A673 (cell line): Measurements from ENCODE around the gene A3GALT2. TPM values are rescaled to one million over a fixed set of nuclear protein-coding genes. Genes with fewer than 3 reads are reported as not detected.

Experiments used
- BruUV-seq: library from RNA; stranded (reverse); fragments of 400-500 nt; replicated peaks from 2 replicates; lab custom pipeline; 2021; lab: Mats Ljungman, UMichigan
- CTCF ChIA-PET: fragments of 300-600 bp; sonication (Branson Sonifier 250); formaldehyde crosslinking; loops from one replicate; lab custom pipeline; 2022; ENCODE audit warnings: antibody characterized with exemption; lab: Charles Lee
- POLR2A ChIA-PET: fragments of 300-600 bp; sonication (Branson Sonifier 250); formaldehyde crosslinking; loops from one replicate; lab custom pipeline; 2022; ENCODE audit warnings: antibody characterized with exemption; ENCODE audit not compliant: low non-redundant PET; lab: Charles Lee
- DNase-seq: peaks from one replicate; pipeline ENCODE4 v3.0.0-alpha.2; 2015; ENCODE audit warnings: low spot score
- H3K27ac ChIP-seq: fragments of 200-600 bp; sonication (generic); 2 replicates; pipeline ENCODE4 v1.5.1; 2016; ENCODE audit warnings: mixed run types, low read depth, mild to moderate bottlenecking, mixed read lengths, antibody characterized with exemption, low read length; ENCODE audit not compliant: poor library complexity, severe bottlenecking
- H3K27me3 ChIP-seq: fragments of 200-600 bp; sonication (generic); replicated peaks from 2 replicates; pipeline ENCODE4 v1.6.1; 2017; ENCODE audit warnings: mixed run types, low read depth, mild to moderate bottlenecking, mixed read lengths, antibody characterized with exemption, low read length; ENCODE audit not compliant: insufficient read depth, poor library complexity
- H3K36me3 ChIP-seq: fragments of 200-600 bp; sonication (generic); 2 replicates; pipeline ENCODE4 v1.6.1; 2016; ENCODE audit warnings: mixed run types, mild to moderate bottlenecking, mixed read lengths, antibody characterized with exemption, low read length; ENCODE audit not compliant: insufficient read depth, poor library complexity, severe bottlenecking
- H3K4me1 ChIP-seq: fragments of 200-600 bp; sonication (generic); 2 replicates; pipeline ENCODE4 v1.6.1; 2017; ENCODE audit warnings: mixed run types, mild to moderate bottlenecking, mixed read lengths, antibody characterized with exemption, low read length; ENCODE audit not compliant: insufficient read depth, poor library complexity, severe bottlenecking
- H3K4me3 ChIP-seq: fragments of 200-600 bp; sonication (generic); 2 replicates; pipeline ENCODE4 v1.5.1; 2016; ENCODE audit warnings: low read depth, mixed run types, mild to moderate bottlenecking, mixed read lengths, low read length; ENCODE audit not compliant: poor library complexity, severe bottlenecking
- H3K9me3 ChIP-seq: fragments of 200-600 bp; sonication (generic); 2 replicates; pipeline ENCODE4 v1.6.1; 2016; ENCODE audit warnings: mixed run types, low read depth, mild to moderate bottlenecking, mixed read lengths, antibody characterized with exemption, low read length; ENCODE audit not compliant: poor library complexity, severe bottlenecking
- EZH2 ChIP-seq: fragments of 200-600 bp; sonication (generic); IDR thresholded peaks from 2 replicates; pipeline ENCODE4 v1.6.1; 2017; ENCODE audit warnings: borderline replicate concordance, low read depth, mild to moderate bottlenecking, mixed read lengths, antibody characterized with exemption, low read length; ENCODE audit not compliant: poor library complexity, severe bottlenecking
- intact Hi-C: fragments of 100-400 bp; cut with micrococcal nuclease; formaldehyde crosslinking; loops from one replicate; pipeline ENCODE4 v1.10.0; 2022; ENCODE audit not compliant: unreplicated experiment
- total RNA-seq: library from RNA; stranded (reverse); gene quantifications from 2 replicates; pipeline ENCODE4 v1.2.3, GENCODE V29; 2021
- TF ChIP-seq, protein P1 (sequence below): fragments of 300-800, 200-600 bp; sonication (generic); conservative IDR thresholded peaks from 2 replicates; pipeline ENCODE4 v1.5.1; 2017; ENCODE audit warnings: low read depth, mild to moderate bottlenecking, antibody characterized with exemption, low read length, moderate library complexity, mixed read lengths

A3GALT2 gene
- total RNA-seq, 1 experiment from 2014 or later: 0.39 TPM

DNA sequence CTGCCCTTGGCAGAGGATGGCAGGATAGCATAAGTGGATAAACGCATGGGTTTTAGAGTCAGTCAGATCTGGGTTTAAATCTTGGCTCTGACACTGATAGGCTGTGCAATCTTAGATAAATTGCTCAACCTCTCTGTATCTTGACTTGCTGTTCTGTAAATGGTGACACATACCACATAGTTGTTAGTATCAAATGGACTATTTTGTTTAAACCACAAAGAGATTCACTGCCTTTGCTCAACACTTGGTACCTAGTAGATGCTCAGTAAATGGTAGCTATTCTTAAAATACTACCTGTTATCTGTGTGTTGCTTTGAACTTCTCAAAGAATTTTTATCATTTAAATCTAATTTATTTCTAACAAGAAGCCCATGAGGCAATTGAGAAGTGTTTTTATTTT, 39.5 kb upstream of the A3GALT2 start:
- TF ChIP-seq, protein P1, sequence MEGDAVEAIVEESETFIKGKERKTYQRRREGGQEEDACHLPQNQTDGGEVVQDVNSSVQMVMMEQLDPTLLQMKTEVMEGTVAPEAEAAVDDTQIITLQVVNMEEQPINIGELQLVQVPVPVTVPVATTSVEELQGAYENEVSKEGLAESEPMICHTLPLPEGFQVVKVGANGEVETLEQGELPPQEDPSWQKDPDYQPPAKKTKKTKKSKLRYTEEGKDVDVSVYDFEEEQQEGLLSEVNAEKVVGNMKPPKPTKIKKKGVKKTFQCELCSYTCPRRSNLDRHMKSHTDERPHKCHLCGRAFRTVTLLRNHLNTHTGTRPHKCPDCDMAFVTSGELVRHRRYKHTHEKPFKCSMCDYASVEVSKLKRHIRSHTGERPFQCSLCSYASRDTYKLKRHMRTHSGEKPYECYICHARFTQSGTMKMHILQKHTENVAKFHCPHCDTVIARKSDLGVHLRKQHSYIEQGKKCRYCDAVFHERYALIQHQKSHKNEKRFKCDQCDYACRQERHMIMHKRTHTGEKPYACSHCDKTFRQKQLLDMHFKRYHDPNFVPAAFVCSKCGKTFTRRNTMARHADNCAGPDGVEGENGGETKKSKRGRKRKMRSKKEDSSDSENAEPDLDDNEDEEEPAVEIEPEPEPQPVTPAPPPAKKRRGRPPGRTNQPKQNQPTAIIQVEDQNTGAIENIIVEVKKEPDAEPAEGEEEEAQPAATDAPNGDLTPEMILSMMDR: no peak
- TF ChIP-seq EZH2: no peak
- Histone ChIP-seq H3K36me3 (peaks cover 11% of the 10 kb centered on the region), H3K4me1 (peaks cover 36% of the 10 kb centered on the region), H3K27me3 (no peaks in the 10 kb centered on the region), H3K4me3 (no peak overlapping the region), H3K9me3 (no peaks in the 10 kb centered on the region), H3K27ac (no peak overlapping the region)
- no TSS peak for BruUV-seq
- no peak for DNase-seq
- intact Hi-C loops: loop anchor here (5.0 kb wide), 2 partner anchors 97 to 233 kb away; no protein-coding TSS in a partner anchor
- POLR2A ChIA-PET: no interaction called here
- CTCF ChIA-PET: no interaction called here

DNA sequence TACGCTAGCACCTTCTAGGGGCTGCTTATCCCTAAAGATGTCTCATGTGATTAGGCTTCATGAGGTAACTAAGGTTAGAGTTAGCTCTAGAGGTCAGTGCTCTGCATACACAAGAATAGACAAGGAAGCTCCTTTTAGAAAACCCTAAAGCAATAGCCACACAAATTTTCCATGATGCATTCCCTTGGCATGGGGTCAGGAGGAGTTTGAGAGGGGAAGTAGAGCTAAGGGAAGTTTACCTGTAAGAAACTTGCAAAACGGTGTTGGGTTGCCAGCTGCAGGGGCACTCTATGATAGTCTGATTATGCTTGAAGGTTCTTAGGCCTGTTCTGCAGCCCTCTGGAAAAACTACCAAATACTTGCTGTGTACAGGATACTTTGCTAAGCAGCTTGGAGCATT, 39.0 kb upstream of the A3GALT2 start:
- Histone ChIP-seq H3K4me1 (peaks cover 31% of the 10 kb centered on the region), H3K9me3 (no peaks in the 10 kb centered on the region), H3K4me3 (no peak overlapping the region), H3K27me3 (no peaks in the 10 kb centered on the region), H3K27ac (no peak overlapping the region), H3K36me3 (peaks cover 11% of the 10 kb centered on the region)
- POLR2A ChIA-PET: no interaction called here
- DNase-seq: no peak
- TF ChIP-seq, protein P1: no peak
- TF ChIP-seq EZH2: no peak
- intact Hi-C loops: loop anchor here (5.0 kb wide), 2 partner anchors 97 to 233 kb away; no protein-coding TSS in a partner anchor
- no TSS peak for BruUV-seq
- CTCF ChIA-PET: no interaction called here

DNA sequence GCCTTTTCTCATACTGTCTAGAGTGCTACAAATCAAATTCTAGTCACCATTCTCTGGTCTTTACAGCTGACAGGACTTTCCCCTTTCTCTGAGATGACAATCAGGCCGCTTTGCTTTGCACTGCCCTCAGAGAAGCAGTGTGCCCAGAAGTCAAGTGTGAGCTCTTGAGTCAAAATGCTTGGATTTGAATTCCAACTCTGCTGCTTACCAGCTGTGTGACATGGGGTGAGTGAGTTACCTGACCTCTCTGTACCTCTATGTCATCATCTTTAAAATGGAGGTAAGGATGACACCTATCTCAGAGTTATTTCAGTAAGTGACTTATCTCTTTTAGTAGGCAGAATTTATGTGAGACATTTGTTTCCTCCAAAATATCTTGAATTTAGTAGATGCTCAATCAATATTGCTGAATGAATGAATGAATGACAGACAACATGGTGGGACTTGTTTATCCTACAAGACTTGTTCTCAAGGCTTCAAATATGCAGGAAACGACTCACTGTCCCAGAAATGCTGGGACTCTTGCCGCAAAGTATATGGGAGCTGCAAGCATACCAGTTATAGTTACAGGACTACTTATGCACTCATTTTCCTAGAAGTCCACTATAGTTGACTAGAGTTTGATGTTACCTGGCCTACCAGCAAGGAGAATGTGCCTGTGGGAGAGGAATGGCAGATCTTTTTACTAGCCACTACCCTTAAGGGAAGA, 38.1 kb upstream of the A3GALT2 start:
- Histone ChIP-seq H3K4me1 (peaks cover 22% of the 10 kb centered on the region), H3K27me3 (no peaks in the 10 kb centered on the region), H3K36me3 (peaks cover 11% of the 10 kb centered on the region), H3K27ac (no peak overlapping the region), H3K9me3 (no peaks in the 10 kb centered on the region), H3K4me3 (no peak overlapping the region)
- ChIA-PET CTCF (interaction anchor here (0.7 kb wide), 1 partner anchor 97 kb away, joined by 3 read pairs; no protein-coding TSS in a partner anchor), POLR2A (no interaction called here)
- intact Hi-C loops: no loop called here
- DNase-seq: no peak
- no TSS peak for BruUV-seq
- TF ChIP-seq, protein P1: no peak
- no peak for TF ChIP-seq EZH2
